AG04450 (cell line): ENCODE results near the gene TRIM7. TPM values are rescaled to one million over a fixed set of nuclear protein-coding genes. Genes with fewer than 3 reads are reported as not detected.

Source experiments
- CTCF ChIA-PET: fragments of 300-600, 350-600 bp; formaldehyde crosslinking; extraction: SDS; loops from one replicate; lab custom pipeline; 2022; ENCODE audit warnings: antibody characterized with exemption, inconsistent platforms; lab: Charles Lee
- POLR2A ChIA-PET: fragments of 350-600 bp; formaldehyde crosslinking; extraction: SDS; loops from one replicate; lab custom pipeline; 2021; ENCODE audit warnings: antibody characterized with exemption, inconsistent platforms; lab: Yijun Ruan, JAX
- DNase-seq: peaks from one replicate; pipeline ENCODE4 v3.0.0-alpha.2; 2011; ENCODE audit warnings: low read depth, low spot score
- H3K27ac ChIP-seq: one replicate; pipeline ENCODE4 v1.5.1; 2012; ENCODE audit warnings: low read depth, low read length, control low read depth
- H3K27me3 ChIP-seq: one replicate; pipeline ENCODE4 v1.6.0; 2012; ENCODE audit warnings: low read length; ENCODE audit not compliant: control insufficient read depth, insufficient read depth
- H3K4me3 ChIP-seq: 2 replicates; pipeline ENCODE4 v1.5.1; 2011; ENCODE audit warnings: mild to moderate bottlenecking, low read depth, low read length, control low read depth
- H3K9me3 ChIP-seq: 2 replicates; pipeline ENCODE4 v1.5.1; 2012; ENCODE audit warnings: low read length; ENCODE audit not compliant: control insufficient read depth, insufficient read depth
- polyA plus RNA-seq: library from polyadenylated mRNA; depleted of rRNA; stranded (reverse); fragments of >200 nt; gene quantifications from 2 replicates; pipeline ENCODE4 v1.2.3, GENCODE V29; 2011
- TF ChIP-seq, protein P1 (sequence below): IDR thresholded peaks from 2 replicates; pipeline ENCODE4 v1.5.1; 2011; ENCODE audit warnings: low read depth, low read length, control low read depth, inconsistent platforms

TRIM7 gene
- polyA plus RNA-seq, 1 experiment = 1.1 TPM

DNA sequence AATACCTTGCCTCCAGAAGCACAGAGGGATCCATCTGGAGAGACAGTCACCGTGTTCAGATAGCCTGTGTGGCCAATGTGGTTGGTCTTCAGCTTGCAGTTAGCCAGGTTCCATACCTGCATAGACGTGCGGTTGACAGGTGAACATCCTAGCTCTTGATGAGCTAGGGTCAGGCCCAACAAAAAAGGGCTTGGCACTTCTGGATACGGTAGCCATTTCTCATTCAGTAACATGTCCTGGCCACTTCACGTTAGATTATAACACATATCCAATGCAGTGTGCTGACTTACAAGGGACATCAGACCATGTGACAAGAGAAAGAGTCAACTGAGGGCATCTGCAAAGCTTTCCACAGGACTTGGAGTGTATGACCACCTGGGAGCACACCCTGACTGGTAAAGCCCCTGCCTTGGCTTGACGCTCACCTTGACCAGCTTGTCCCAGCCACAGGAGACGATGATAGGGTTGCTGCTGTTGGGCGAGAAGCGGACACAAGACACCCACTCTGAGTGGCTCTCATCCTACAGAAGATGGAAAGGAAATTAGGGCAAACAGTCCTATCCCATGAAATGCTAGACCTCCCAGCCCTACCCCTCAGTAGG is 34.2 kb upstream of the TRIM7 start:
- no peak overlapping the region for H3K4me3 ChIP-seq
- H3K27ac ChIP-seq = no peak overlapping the region
- H3K9me3 ChIP-seq = no peaks in the 10 kb centered on the region; the same call in 1 of the 2 replicates
- no peaks in the 10 kb centered on the region for H3K27me3 ChIP-seq
- CTCF ChIA-PET = no interaction called here
- DNase-seq = no peak
- TF ChIP-seq, protein P1, sequence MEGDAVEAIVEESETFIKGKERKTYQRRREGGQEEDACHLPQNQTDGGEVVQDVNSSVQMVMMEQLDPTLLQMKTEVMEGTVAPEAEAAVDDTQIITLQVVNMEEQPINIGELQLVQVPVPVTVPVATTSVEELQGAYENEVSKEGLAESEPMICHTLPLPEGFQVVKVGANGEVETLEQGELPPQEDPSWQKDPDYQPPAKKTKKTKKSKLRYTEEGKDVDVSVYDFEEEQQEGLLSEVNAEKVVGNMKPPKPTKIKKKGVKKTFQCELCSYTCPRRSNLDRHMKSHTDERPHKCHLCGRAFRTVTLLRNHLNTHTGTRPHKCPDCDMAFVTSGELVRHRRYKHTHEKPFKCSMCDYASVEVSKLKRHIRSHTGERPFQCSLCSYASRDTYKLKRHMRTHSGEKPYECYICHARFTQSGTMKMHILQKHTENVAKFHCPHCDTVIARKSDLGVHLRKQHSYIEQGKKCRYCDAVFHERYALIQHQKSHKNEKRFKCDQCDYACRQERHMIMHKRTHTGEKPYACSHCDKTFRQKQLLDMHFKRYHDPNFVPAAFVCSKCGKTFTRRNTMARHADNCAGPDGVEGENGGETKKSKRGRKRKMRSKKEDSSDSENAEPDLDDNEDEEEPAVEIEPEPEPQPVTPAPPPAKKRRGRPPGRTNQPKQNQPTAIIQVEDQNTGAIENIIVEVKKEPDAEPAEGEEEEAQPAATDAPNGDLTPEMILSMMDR = no peak
- POLR2A ChIA-PET = no interaction called here

DNA sequence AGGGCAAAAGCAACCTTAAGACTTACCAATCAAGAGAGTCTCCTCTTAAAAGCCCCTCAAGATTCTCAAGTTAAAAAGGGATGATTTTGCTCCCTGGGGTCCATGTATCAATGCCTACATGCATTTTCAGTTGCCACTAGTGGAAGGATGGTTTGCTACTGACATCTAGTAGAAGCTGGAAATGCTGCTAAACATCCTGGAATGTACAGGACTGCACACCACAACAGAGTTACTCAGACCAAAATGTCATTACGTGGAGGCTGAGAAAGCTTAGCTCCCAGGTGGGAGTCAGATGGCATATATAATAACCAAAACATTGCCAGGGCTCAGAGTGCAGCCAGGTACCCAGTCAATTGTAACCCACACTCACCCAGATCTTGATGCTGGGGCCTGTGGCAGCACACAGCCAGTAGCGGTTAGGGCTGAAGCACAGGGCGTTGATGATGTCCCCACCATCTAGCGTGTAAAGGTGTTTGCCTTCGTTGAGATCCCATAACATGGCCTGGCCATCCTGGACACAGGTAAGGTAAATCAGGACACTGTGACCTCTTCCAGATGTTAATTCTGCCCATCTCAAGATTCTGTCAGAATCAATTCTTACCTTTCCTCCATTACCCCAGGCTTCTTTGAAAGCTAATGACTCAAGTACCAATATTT is 32.9 kb upstream of the TRIM7 start:
- DNase-seq = no peak
- TF ChIP-seq, protein P1 = no peak
- no peak overlapping the region for H3K27ac ChIP-seq
- ChIA-PET CTCF (no interaction called here), POLR2A (interaction anchor here (0.6 kb wide), 1 partner anchor 24 kb away, joined by 4 read pairs; no protein-coding TSS in a partner anchor)
- H3K9me3 ChIP-seq = no peaks in the 10 kb centered on the region
- H3K4me3 ChIP-seq = no peak overlapping the region
- no peaks in the 10 kb centered on the region for H3K27me3 ChIP-seq

DNA sequence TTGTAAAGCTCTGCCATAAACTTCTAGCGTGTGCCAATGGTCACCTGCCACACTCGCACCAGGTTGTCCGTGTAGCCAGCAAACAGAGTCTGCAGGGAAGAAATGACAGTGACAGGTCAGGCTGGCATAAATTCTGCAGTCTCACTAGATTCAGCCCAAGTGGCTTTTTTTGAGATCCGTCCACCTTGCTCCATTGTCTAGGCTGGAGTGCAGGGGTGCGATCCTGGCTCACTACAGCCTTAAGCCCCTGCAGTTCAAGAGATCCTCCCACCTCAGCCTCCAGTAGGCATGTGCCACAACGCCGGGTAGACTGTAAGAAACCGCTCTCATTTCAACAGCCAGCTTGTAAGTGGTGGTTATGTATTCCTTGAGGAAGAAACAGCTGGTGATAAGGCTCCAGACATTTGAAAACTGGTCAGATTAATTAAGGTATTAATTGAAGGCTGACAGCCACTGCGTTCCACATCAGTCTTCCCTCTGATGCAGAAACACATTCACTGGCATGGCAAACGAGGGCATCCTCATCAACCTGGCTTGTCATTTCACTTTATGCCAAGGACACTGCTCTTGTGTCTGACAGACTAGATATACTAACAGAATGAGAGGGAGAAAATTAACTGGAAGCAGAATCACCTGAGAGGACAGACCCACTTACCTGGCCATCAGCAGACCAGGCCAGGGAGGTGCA is 32.1 kb upstream of the TRIM7 start:
- CTCF ChIA-PET = interaction anchor here (0.6 kb wide), 1 partner anchor 1665 kb away, joined by 3 read pairs; no protein-coding TSS in a partner anchor
- no peak overlapping the region for H3K4me3 ChIP-seq
- no peak overlapping the region for H3K27ac ChIP-seq
- POLR2A ChIA-PET = no interaction called here
- TF ChIP-seq, protein P1 = no peak
- no peaks in the 10 kb centered on the region for H3K27me3 ChIP-seq
- H3K9me3 ChIP-seq = no peaks in the 10 kb centered on the region
- DNase-seq = no peak

DNA sequence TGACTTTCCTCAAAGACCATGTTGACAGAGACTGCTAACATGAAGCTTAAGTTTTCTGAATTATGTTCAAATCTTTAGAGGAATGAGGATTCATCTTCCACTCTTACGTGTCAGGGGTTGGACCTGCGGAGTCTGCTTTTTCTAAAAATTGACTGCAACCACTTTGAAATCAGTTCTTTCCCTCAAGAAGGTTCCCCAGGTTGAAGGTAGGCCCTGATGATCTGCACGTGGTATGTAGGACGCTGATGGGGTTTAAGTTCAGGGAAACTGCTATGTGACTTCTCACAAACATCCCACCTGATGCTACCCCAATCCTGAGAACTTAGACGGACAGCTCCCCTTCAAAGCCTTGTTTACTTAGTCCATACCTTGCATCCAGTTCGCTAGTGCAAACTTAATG is 31.5 kb upstream of the TRIM7 start:
- no peak overlapping the region for H3K27ac ChIP-seq
- CTCF ChIA-PET = interaction anchor here (0.6 kb wide), 1 partner anchor 1664 kb away, joined by 3 read pairs; no protein-coding TSS in a partner anchor
- POLR2A ChIA-PET = no interaction called here

More for the DNA sequence above, 31.5 kb upstream of the TRIM7 start:
- DNase-seq = no peak
- H3K9me3 ChIP-seq = no peaks in the 10 kb centered on the region
- H3K27me3 ChIP-seq = no peaks in the 10 kb centered on the region
- TF ChIP-seq, protein P1 = no peak
- no peak overlapping the region for H3K4me3 ChIP-seq
